OCI-LY7 (cell line): ENCODE measurements around the gene TOR3A.

Experiments used
- EZH2phosphoT487 ChIP-seq: fragments of 200-600 bp; sonication (generic); IDR thresholded peaks from 2 replicates; pipeline ENCODE4 v1.6.1; 2018; ENCODE audit warnings: low read depth, borderline replicate concordance, mild to moderate bottlenecking, mixed run types, antibody characterized with exemption, low read length, moderate library complexity, mixed read lengths
- TF ChIP-seq, protein P1 (sequence below): fragments of 200-600 bp; sonication (generic); conservative IDR thresholded peaks from 2 replicates; pipeline ENCODE4 v1.5.1; 2014; ENCODE audit warnings: mild to moderate bottlenecking, antibody characterized with exemption, low read length, moderate library complexity, mixed read lengths

GRCh38 chr1:179101566-179101965 lies 19.7 kb downstream of the TOR3A start:
- TF ChIP-seq, protein P1, sequence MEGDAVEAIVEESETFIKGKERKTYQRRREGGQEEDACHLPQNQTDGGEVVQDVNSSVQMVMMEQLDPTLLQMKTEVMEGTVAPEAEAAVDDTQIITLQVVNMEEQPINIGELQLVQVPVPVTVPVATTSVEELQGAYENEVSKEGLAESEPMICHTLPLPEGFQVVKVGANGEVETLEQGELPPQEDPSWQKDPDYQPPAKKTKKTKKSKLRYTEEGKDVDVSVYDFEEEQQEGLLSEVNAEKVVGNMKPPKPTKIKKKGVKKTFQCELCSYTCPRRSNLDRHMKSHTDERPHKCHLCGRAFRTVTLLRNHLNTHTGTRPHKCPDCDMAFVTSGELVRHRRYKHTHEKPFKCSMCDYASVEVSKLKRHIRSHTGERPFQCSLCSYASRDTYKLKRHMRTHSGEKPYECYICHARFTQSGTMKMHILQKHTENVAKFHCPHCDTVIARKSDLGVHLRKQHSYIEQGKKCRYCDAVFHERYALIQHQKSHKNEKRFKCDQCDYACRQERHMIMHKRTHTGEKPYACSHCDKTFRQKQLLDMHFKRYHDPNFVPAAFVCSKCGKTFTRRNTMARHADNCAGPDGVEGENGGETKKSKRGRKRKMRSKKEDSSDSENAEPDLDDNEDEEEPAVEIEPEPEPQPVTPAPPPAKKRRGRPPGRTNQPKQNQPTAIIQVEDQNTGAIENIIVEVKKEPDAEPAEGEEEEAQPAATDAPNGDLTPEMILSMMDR = no peak
- no peak for TF ChIP-seq EZH2phosphoT487
